Superior temporal gyrus (tissue), 1 donor: ENCODE results near the gene HDAC5.
A peak's percentile ranks its signal among the peaks of the same experiment; 100 is the strongest.
"Not testable (repeated sequence)": the region's sequence is repeated elsewhere in the genome, so short reads cannot be mapped to it uniquely, and the experiment has no call there.

ENCODE experiments used
- DNase-seq: peaks from one replicate; pipeline ENCODE4 v3.0.0-alpha.2; 2016; ENCODE audit errors: extremely low spot score

Gene HDAC5

GRCh38 chr17:44111777-44112176 is 11.7 kb downstream of the HDAC5 start:
- no peak for DNase-seq

DNA sequence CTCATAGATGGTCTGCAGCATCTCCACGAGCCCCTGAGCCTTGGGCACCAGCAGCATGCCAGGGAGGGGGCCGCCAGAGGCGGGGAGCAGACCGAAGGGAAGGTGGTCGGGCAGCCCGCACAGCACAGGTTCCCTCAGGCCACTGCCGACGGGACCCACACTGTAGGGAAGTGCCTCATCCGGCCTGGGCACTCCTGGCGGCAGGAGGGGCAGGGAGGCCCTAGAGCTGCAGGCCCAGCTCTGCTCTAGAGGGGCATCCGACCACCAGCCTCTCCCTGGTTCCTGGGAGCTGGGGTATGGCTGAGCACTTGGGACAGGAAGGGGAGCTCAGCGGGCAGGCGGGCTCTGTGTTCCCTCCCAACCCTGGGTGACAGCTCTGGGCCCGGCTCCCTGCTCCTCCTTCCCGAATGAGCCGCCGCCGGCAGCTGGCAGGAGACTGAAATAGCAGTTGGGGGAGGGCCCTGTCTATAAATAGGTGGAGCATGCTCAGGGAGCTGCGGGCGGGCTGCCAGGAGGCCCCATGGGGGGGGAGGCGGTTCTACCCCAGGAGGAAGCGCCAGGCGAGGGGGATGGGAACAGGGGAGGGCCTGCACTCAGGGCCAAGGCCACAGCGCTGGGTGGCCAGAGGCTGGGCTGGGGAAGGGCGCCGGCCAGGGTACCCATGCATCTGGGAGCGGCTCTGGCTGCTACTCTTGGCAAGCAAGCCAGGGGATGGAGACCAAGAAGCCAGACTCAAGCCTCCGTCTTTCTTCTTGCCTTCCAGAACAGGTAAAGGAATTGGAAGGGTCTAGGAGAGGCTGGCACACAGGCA is 12.4 kb downstream of the HDAC5 start:
- DNase-seq: peak; percentile 96

GRCh38 chr17:44110011-44110686 is 13.3 kb downstream of the HDAC5 start:
- no peak for DNase-seq

DNA sequence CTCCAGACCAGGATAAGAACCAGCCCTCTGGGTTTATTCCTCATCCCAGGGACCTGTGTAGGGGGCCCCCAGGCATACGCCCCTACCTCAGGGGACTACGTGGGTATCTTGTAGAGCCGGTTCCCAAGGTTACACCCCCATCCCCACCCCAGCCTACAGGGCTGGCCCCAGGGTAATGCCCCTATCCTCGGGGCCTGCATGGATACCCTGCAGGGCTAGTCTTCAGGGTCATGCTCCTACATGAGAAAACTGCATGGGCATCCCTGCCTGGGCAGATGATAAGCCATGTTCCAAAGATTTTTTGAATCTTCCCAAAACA is 14.2 kb downstream of the HDAC5 start:
- no peak for DNase-seq

- peak; percentile 47 for DNase-seq
Measured at GRCh38 chr17:44108440-44109311, 14.8 kb downstream of the HDAC5 start.

- DNase-seq: no peak
Measured at GRCh38 chr17:44106801-44107200, 16.6 kb downstream of the HDAC5 start.

DNA sequence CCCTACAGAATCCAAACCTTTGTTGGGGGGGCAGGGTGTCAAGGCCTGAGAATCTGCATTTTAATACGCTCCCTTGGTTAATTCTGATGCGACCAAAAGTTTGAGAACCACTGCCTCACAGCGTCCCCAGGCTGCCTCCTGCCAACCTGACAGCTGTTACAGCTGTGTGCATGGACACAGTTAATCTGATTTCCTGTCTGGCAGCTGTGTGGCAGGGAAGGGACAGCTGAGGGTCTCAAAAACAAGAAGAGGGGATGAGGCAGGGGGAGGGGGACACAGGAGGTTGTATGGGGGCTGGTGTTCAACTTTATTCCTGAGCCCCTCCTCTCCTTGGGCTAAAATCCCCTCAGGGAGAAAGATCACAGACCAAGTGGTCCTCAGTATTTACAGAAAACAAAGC is 17.5 kb downstream of the HDAC5 start:
- no peak for DNase-seq

DNA sequence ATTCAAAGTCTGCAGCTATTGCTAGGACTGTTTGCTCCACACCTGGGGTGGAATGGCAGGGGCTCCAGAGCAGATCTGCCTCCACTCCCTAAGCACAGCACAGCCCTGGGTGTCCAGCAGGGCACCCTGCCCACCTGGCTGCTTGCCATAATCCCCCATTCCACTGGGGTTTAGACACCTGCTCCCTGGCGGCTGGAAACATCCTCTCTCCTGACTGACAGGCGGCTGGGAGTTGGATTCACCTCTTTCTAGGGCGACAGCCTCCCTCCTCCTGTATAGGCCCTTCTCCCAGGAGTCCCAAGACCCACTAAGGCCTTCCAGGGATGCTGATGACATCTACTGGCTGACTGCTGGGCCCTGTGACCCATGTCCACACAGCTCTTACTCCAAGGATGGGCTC is 18.0 kb downstream of the HDAC5 start:
- no peak for DNase-seq

- DNase-seq: no peak
Measured at GRCh38 chr17:44102849-44103622, 20.4 kb downstream of the HDAC5 start.

- DNase-seq: not testable (repeated sequence)
Measured at GRCh38 chr17:44101858-44102257, 21.6 kb downstream of the HDAC5 start.

- DNase-seq: no peak
Measured at GRCh38 chr17:44097110-44097958, 26.1 kb downstream of the HDAC5 start.

GRCh38 chr17:44095647-44096496 is 27.6 kb downstream of the HDAC5 start:
- DNase-seq: peak; percentile 53

DNA sequence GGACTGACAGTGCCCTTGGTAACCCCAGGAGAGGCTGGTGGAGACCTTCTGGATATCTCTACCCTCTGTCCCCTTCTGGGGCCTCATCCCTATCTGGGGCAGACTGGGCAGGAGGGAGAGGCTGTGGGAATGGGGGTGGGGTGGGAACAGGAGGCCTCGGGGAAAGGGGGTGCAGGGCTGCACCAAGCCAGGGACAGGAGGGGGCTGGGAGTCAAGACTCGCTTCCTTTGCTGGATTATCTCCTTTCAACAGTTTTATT is 28.1 kb downstream of the HDAC5 start:
- DNase-seq: no peak

DNA sequence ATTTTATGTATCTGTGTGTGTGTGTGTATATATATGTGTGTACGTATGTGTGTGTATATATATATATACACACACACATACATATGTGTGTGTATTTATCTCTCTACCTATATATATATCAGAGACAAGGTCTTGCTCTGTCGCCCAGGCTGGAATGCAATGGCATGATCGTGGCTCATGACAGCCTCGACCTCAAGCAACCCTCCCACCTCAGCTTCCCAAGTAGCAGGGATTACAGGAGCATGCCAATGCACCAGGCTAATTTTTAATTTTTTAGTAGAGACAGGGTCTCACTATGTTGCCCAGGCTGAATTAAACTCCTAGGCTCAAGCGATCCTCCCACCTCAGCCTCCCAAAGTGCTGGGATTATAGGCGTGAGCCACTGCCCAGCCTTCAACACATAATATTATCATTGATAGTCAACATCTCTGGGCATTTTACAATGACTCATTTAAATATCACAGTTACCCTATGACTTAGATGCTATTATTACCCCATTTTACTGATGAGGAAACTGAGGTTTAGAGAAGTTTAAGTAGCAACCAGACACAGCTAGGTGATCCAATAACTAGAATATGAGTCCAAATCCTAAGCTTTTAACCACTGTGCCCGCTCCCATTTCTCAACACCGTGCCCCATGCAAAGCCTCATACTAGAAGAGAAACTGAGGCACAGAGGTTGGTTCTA is 28.6 kb downstream of the HDAC5 start:
- no peak for DNase-seq

DNA sequence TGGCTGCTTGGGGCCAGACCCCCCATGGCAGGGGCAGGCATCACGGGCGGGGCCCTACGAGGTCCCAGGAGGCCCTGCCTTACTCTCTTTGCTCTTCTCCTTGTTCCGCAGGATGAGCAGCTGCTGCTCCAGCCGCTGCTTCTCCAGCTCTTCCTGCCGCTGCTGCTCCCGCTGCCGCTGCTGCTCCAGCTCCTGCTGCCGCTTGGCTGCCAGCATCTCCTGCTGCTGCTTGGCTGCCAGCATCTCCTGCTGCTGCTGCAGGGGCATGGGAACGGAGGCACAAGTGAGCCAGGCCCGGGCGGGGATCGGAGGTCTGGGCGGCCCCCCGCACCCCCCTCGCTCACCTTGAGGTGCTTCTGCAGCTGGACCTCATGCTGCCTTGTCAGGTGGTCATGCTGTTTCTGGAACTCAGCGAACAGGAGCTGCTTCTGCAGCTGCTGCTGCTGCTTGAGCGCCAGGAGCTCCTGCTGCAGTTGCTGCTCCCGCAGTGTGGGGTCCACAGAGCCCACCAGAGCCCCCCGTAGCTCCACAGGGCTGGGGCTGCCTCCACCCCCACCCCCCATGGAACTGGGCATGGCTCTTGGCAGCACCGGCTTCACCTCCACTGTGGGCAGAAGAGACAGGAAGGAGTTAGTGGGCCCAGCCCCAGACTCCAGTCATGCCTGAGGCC is 30.1 kb downstream of the HDAC5 start:
- DNase-seq: no peak

DNA sequence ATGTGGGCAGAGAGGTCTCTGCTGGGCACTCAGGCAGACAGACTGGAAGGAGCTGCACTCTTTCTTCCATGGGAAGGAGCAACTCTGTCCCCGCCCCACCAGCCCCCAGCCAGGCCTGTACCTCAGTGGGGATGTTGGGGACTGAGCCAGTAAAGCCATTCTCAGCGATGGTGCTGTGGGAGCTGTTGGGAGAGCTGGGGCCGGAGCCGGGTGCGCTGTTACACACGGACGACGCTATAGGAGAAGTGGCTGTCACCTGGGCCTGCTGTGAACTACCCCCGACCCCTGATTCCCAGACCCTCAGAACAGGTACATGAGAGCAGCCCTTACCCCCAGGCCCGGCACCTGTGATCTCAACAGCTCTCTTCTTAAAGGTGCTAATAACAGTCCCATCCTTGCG is 31.4 kb downstream of the HDAC5 start:
- DNase-seq: no peak

DNA sequence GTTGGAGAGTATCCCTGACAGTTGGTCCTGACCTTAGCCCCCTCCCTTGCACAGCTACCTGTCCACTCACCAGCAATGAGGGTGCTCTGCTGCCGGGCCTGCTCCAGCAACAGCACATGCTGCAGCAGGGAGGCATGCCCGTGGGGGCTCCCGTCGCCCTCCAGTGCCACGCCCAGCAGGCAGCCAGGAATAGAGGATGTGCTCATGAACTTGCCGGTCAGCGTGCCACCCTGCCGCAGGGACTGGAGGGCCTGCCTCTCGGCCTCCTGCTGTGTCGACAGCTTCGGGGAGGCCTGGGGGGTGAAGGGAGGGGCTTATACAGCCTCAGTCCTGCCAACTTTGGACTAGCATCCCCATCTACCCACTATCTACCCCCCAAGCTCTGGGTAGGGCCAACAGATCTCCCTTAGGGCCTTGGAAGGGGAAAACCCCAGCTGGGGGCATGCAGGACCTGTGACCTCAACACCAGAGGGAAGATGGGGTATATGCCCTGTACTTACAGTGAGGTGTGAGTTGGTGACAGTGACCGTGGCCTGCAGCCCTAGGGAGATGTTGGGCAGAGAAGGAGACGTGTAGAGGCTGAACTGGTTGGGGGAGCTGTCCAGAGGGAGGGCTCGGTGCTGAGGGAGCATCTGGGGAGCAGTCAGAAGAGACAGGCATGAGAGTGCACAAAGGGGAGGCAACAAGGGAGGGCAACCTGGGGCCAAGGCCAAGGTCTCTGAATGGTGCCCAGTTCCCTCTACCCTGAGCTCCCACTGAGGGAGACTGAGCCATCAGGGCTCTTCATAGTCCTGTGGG is 32.0 kb downstream of the HDAC5 start:
- DNase-seq: no peak

DNA sequence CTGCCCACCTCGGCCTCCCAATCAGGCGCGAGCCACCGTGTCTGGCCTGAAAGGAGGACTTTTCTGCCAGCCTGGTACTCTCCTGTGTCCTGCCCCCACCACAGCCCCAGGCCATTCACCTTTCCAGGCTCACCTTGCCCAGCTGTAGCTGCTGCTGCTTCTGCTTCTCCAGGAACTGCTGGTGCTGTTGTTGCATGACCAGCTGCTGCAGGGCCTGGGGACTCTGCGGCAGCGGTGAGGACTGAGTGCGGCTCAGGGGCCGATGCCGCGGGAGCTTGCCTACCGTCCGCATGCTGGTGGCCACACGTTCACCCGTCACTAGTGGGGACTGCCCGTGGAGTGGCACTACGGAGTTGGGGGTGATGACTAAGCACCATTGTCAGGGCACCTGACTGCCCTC is 35.2 kb downstream of the HDAC5 start:
- no peak for DNase-seq
